Stimulated activated CD4-positive, alpha-beta T cell treated with anti-CD3 and anti-CD28 coated beads, Interleukin-4, amount 100 ng/mL, for 4 hours (primary cell): ENCODE measurements around the gene CCDC149.

Experiments
- DNase-seq, 2 experiments: peaks; one replicate each; pipeline ENCODE4 v3.0.0-alpha.2; 2020

The CCDC149 gene

DNA sequence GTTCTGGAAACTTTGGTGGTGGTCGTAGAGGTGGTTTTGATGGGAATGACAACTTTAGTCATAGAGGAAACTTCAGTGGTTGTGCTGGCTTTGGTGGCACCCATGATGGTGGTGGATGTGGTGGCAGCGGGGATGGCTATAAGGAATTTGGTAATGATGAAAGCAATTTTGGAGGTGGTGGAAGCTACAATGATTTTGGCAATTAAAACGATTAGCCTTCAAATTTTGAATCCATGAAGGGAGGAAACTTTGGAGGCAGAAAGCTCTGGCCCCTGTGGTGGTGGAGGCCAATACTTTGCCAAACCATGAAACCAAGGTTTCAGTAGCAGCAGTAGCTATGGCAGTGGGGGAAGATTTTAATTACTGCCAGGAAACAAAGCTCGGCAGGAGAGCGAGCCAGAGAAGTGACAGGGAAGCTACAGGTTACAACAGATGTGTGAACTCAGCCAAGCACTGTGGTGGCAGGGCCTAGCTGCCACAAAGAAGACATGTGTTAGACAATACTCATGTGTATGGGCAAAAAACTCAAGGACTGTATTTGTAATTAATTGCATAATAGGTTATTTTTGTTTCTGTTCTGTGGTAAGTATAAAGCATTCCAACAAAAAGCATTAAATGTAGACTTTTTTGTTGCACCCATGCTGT lies 140.7 kb downstream of the CCDC149 start:
- DNase-seq = no peak

DNA sequence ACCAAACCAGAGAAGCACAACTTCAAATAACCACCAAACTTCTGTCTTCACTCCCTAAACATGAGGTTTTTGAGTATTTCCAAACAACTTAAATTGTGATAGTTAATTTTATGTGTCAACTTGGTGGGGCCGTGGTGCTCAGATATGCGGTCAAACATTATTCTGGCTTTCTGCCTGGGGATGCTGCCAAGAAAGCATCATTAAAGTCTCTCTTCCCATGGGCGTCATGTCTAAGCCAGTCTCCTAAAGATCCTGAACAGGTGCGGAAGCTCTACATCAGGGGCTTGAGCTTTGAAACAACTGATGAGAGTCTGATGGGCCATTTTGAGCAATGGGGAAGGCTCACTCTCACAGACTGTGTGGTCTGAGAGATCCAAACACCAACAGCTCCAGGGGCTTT lies 141.6 kb downstream of the CCDC149 start:
- DNase-seq = no peak

DNA sequence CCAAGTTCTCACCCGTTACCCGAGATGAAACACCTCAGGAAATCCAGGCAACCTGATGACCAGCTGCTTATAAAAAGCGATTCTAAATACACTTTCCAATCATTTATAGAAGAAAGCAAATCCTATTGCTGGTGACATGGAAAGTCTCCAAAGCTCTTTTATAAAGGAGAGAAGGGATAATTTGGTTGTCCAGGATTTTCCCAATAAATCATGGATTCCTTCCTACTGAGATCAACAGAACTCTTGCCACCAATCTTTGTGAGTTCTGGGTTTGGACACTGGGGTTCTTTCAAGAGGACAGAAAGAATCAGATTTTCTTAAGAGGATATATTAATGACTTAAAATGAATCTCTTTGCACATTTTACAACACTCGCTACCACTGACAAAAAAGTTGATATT lies 142.2 kb downstream of the CCDC149 start:
- DNase-seq = no peak

DNA sequence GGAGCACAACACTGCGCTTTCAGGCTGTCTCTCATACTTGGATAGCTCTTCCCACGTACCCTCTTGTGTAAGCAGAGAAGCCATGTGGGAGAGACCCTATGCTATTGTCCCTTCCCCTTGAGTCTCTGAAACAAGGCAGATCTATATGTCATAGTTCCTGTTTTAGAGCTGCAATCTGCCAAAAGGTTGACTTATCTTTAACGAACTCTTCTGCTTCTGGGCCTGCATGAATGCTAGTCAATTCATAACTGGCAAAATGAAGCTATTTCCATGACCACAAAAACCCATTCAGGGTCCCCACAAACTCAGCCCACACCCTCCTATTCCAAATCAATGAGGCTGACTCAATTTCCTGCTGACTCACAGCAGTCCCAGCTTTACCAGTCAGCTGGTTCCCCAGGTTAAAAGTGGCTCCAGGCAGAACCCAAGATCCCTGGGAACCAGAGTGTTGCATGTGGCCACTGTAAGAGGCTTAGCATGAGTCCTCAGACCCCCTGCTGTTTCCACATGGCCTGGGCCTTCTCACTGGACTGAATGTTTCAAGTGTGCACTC lies 142.7 kb downstream of the CCDC149 start:
- DNase-seq = no peak

DNA sequence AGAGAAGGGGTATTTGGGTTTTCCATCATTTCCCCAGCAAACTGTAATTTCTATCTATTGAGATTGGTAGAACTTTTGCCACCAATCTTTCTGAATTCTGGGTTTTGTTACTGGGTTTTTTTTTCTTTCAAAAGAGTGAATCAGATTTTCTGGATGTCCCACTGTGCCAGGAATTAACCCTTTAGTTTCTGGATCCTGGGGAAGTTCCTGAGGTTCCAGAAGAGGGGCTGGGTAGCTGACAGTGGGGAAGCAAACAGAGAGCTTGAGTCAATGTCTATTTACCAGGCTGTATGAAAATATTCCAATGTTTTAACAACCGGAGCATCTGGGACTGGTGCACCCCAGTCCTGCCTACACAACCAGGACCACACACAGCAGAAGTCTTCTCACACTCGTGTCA lies 143.3 kb downstream of the CCDC149 start:
- DNase-seq = no peak

DNA sequence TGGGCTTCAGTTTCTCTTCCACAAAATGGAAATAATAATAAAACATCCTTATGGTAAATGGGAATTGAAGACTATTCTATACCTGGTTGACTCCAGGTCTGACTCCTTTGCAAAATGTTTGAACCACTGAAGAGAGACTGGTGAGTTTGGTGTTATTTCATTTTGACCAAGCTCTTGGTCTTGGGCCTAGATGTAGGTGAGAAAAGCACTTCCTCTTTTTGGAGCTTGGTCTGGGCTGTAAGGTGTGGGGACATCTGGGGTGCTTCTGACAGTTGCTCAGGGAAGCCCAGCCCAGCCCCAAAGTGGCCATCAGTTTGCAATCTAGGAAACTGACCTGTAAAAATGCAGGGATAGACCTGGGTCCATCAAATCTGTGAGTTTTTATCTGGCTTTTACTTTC lies 144.2 kb downstream of the CCDC149 start:
- DNase-seq = no peak

DNA sequence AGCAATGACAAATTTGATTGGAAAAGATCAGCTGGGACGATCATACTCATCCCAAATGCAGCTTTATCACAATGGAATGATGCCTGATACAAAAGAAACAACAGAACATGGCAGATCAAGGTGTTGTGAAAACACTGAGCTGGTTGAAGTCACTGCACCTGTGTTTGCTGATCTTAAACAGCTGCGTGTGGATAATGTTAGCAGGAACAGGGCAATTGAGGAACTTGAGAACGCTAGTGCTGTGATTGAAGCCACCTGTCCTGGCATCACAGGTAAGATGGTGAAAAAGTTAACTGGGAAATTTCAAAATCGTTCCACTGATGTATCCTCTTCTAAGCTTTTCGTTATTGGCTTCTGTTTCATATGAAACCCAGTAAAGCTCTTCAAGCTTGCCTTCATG lies 144.8 kb downstream of the CCDC149 start:
- no peak for DNase-seq

DNA sequence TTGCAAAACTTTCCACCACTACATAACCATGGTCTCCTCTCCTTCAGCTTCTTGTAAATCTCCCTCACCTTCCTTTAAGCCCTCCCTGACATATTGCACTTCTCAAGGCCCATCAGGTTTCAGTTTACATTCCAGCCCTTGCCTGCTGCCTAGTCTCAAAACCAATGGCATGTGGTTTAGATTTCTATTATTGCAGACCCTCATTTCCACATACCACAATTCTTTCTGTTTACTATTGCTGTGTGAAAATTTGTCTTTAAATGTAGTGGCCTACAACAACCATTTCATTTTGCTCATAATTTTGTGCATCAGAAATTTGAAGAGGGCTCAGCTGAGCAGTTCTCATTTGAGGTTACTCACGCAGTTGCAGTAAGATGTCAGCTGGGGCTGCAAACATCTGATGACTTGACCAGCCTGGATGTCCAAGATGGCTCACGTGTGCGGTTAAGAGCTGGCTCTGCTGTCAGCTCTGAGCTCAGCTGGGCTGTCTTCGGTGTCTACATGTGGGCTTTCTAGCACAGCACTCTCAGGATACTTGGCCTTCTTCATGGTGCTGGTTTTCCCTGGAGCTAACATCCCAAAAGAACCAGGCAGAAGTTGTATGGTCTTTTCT lies 147.4 kb downstream of the CCDC149 start:
- DNase-seq = no peak

DNA sequence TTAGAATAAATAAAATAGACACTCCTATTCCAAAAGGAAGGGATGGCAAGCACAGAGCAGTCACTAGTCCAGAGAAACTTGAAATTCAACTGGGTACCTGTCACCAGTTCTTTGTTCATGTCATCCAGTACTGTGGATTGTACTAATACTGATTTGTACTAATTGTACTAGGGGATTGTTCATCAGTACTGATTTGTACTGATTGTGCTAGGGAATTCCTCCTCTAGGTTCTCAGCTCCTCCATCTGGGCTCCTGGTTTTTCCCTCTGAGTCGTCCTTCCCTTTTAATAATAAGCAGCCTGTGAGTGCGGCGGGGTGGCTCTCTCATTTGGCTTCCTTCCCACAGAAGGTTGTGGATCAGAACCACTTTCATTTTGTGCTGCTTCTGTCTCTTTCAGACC lies 148.5 kb downstream of the CCDC149 start:
- DNase-seq = no peak

DNA sequence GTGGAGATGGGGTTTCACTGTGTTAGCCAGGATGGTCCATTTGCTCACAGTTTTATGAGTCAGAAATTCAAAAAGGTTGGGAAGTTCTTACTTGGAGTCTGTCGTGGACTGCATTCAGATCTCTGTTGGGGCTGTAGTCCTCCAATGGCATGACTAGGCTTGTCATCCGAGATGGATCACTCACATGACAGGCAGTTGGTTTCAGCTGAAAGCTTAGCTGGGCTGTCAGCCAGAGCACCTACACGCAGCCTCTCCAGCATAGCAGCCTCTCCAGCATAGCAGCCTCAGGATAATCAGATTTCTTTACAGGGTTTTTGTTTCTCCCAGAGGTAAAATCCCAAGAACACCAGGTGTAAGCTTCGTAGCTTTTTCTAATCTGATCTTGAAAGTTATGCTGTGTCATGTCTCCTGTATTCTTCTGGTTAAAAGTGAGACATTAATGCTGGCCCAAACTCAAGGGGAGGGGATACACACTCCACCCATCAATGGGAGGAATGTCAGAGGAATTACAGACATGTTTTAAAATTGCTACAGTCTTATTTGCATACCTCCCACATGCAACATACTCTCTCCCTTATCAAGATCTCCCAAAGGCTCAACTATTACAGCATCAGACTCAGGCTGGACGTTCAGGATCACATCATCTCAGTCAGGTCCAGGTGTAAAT lies 149.1 kb downstream of the CCDC149 start:
- no peak for DNase-seq
